Suppressor macrophage treated with lipopolysaccharide for 4 hours (primary cell): ENCODE results near the gene BCAT1.
"Not testable (repeated sequence)": the region's sequence is repeated elsewhere in the genome, so short reads cannot be mapped to it uniquely, and the experiment has no call there.

Experiments used
- DNase-seq: peaks from one replicate; pipeline ENCODE4 v3.0.0-alpha.2; 2020

BCAT1 gene

DNA sequence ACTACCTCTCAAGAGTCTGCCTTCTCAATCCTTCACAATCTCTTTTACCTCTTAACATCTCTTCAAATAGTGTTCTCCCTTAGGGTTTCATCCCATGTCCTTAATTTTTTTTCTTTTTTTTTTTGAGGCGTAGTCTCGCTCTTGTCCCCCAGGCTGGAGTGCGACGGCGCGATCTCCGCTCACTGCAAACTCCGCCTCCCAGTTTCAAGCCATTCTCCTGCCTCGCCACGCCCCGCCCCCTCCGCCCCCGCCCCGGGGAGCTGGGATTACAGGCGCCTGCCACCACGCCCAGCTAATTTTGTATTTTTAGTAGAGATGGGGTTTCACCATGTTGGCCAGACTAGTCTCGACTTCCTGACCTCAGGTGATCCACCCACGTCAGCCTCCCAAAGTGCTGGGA, 7.0 kb upstream of the BCAT1 start:
- DNase-seq: no peak

DNA sequence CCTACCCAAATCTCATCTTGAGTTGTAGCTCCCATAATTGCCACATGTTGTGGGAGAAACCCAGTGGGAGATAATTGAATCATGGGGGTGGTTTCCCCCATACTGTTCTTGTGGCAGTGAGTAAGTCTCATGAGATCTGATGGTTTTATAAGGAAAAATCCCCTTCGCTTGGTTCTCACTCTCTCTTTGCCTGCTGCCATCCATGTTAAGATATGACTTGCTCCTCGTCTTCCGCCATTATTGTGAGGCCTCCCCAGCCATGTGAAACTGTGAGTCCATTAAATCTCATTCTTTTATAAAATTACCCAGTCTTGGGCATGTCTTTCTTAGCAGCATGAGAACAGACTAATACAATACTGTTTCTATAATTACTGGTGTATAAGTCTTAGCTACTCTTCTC, 6.5 kb upstream of the BCAT1 start:
- peak; percentile 69 for DNase-seq

DNA sequence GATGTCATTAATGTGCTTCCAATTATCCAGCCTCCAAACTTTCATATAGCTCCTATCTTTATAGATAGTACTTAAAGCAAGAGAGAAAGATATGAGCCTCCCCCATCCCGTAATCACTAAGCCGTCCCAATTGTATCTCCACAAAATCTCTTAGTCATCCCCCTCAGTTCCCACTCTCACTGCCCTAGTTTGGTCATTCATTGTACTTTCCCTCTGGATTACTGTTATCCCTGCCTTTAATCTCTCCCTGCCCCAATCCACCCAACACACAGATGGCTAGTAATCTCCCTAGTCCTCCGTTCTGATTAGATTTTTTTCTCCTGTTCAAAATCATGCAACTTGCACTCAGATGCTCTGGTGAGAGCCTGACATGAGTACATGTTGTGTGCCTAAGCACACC, 5.4 kb upstream of the BCAT1 start:
- DNase-seq: no peak

DNA sequence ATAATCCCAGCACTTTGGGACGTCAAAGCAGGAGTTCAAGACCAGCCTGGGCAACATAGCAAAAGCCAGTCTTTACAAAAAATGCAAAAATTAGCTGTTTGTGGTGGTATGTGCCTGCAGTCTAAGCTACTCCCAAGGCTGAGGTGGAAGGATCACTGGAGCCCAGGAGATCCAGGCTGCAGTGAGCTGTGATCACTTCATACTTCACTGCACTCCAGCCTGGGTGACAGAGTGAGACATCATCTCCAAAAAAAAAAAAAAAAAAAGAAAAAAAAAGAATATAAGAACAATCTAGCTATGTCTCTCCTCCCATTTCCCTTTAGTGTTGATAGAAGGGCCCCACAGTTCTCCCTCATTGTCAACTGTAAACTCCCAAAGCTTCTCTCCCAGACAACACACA, 3.5 kb upstream of the BCAT1 start:
- no peak for DNase-seq

- DNase-seq: no peak
Measured at GRCh38 chr12:24950231-24950834, 1.4 kb upstream of the BCAT1 start.

DNA sequence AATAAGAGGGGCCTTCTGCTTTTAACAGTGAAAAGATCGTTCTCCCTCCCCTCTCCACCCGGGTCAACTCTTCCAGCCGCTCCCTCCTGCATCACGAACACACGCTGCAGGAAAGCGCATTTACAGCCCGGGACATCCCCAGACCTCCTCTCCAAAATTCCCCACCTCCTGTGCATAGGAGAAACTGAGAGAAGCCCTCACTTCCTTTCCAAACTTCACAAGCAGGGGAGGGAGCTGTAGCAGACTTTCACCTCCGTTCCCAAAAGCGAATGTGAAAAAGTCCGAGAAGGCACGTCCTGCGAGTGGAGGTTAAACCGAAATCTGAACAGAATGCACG, 513 bp downstream of the BCAT1 start:
- DNase-seq: peak; percentile 85

DNA sequence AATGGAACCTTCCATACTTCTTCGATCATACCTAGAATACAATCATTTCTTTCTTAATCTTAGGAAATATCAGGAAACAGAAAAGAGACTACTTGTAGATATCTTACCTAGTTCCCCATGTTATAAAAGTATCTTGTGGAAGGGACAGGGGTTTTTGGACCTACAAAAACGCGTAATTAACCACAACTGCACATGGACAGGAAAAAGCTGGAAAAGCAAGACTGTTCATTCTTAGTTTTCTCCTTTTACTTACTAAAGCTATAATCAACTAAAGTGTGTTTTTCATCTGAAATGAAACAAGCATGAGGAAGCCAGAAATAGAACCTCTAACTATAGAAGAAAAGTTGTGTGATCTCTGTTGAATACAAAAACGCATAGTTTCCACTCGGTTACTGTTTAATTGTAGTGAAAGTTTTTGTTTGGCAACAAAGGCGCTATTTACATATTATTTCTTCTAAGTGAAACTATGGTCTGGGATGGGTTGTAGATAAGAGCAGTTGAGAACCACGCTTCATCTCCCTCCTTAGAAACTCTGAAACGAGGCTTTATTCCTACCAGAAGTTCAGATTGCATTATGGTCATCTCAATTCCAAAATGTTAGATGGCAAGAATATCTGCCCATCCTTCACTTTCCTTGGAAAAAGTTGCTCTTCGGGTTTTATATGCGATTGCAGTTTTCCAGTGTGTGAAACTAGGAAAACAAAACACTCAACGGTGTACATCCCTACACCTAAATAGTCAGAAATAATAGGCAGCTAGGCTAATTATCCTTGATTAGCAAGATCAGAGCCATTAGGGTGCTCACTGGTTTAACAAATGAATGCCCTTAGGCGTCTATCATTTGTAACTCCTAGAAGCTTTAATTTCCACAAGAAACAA, 1.1 kb downstream of the BCAT1 start:
- DNase-seq: no peak

DNA sequence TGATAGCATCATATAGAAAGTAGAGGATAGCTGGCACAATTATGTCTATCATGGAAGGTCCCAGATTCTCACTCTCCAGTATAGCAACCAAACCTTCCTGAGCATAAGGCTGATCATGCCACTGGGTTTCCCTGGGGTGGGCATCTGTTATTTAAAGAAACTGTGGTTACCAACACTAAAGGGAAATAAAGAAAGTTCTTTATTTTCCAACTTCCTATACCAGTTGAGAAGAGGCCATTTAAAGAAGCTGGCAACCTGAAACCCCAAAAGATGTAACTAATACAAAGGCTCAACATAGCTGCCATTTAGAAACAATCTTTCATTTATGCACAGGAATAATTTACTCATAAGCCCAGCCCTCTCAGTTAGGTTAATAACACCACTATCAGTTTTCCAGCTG, 3.1 kb downstream of the BCAT1 start:
- no peak for DNase-seq

DNA sequence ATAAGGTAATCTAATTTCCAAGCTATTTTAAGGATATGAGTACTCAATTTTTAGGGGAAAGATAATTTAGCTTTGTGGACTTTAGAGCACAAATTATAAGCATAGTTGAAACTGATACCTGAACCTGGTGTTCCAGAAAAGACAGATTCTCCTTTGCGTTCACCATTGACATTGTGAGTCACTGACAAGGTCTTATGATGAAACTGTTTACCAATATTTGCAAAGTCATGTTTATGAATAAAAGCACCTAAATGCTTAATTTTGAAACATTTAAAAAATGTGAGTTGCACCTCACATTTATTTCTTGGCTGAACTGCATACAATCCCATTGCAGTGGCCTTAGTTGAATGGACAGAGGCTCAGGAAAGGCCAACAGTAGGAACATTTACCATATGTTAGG, 3.9 kb downstream of the BCAT1 start:
- no peak for DNase-seq

- peak; percentile 43 for DNase-seq
Measured at GRCh38 chr12:24944601-24944975, 4.3 kb downstream of the BCAT1 start.

GRCh38 chr12:24943947-24944600, 4.8 kb downstream of the BCAT1 start:
- peak; percentile 35 for DNase-seq

DNA sequence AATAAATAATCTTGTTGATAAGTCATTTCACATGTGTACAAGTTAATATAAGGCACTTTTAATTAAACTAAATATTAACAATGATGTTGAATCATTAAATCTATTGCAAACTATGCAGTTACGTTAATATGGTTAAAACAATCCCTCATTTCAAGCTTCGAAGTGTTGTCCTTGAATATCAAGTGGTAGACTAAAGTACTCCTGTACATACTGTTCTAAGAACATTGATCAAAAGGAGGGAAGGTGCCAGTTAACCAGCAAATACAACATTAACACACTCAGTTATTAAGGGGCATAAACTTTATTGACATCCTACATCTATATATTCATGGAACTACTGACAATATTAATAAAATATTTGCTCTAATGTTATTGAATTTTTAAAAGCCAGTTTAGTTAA, 8.7 kb downstream of the BCAT1 start:
- no peak for DNase-seq

DNA sequence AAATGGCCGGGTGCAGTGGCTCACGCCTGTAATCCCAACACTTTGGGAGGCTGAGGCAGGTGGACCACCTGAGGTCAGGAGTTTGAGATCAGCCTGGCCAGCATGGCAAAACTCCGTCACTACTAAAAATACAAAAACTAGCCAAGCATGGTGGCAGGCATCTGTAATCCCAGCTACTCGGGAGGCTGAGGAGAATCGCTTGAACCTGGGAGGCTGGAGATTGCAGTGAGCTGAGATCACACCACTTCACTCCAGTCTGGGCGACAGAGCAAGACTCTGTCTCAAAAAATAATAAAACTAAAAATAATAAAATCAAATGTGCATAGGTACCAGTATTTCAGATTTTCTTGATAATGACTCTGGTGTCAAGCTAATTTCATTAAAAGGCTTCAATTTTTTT, 9.3 kb downstream of the BCAT1 start:
- DNase-seq: not testable (repeated sequence)

GRCh38 chr12:24938341-24938740, 10.6 kb downstream of the BCAT1 start:
- no peak for DNase-seq

DNA sequence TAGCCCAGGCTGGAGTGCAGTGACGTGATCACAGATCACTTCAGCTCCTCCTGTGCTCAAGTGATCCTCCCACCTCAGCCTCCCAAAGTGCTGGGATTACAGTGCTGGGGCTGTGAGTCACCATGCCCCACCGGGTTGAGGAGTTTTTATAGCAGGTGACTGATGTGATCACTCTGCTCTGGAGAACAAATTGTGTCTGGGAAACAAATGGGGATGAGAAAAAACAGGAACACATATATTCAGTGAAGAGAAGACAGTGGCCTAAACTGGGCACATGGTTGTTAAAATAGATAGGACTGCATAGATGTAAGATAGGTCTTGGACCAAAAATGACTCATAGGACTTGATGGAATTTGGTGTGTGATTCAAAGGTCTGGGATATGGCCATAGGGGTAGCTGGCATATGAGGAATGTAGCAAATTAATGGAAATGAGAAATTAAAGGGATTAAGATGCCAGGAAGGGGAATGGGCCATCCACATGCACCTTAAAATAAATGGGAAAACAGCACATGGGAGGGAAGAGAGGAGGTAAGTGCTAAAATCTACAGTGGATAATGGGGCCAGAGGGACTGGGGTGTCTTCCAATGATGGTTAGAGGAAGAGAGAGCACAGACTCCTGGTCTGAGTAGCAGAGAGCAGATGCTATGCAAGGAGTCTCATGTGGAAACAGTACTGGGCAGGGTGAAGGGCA, 11.2 kb downstream of the BCAT1 start:
- DNase-seq: no peak

DNA sequence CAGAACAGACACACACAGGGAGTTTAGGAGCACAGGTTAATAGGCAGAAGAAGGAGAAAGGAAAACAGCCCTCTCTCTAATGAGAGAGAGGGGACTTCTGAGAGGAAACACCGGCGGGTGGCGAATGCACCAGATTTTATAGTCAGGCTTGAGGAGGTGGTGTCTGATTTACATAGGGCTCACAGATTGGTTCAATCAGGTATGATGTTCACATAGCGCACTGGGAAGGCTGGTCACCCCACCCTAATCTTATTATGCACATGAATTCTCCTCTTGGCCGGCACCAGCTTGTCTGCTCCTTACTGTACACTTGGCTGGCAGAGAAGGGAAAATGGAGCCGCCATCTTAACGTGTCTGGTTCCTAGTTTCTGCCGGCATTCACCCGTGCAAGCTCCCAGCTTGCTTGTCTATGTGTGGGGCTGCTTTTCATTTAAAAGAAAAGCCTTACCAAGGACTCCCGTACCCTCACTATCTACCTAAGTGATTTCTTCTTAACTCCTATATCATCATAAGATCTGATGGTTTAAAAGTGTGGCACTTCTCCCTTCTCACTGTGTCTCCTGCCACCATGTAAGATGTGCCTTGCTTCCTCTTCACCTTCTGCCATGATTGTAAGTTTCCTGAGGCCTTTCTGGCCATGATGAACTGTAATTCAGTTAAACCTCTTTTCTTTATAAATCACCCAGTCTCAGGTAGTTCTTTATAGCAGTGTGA, 15.1 kb downstream of the BCAT1 start:
- DNase-seq: no peak

GRCh38 chr12:24931666-24932405, 17.1 kb downstream of the BCAT1 start:
- peak; percentile 87 for DNase-seq

GRCh38 chr12:24929953-24930352, 18.9 kb downstream of the BCAT1 start:
- DNase-seq: no peak

DNA sequence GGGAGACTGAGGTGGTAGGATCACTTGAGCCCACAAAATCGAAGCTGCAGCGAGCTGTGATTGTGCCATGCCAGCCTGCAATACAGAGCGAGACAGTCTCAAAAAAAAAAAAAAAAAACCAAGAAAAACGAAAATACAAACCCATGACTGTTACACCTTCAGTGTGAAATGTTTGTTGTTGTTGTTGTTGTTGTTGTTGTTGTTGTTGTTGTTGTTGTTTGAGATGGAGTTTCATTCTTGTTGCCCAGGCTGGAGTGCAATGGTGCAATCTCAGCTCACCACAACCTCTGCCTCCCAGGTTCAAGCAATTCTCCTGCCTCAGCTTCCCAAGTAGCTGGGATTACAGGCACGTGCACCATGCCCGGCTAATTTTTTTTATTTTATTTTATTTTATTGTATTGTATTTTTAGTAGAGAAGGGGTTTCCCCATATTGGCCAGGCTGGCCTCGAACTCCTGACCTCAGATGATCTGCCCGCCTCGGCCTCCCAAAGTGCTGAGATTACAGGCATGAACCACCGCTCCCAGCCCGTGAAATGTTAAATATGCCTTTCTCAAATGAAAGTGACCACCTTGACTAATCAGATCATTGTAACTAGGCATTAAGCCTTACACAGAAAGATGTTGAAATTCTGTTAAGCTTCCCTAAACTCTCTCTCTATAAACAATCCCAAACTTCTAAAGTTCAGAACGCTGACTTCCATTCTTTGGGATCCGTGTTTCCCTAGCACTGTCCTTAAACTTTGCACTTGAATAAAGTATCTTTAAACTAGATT, 20.2 kb downstream of the BCAT1 start:
- DNase-seq: not testable (repeated sequence)

DNA sequence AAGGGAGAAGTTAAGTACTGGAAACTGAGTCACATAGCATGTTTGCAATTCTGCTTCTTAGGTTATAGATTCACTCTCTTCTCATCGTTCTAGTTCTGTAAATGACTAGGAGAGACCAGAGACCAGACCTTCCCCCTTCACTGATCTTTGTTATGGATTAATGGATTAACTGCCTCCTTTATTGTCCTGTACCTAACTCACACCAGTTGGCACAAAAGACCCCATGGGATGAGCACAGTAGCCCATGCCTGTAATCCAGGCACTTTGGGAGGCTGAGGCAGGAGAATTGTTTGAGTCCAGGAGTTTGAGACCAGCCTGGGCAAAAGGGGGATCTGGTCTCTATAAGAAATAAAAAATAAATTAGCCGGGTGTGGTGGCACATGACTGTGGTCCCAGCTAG, 20.8 kb downstream of the BCAT1 start:
- no peak for DNase-seq

- DNase-seq: not testable (repeated sequence)
Measured at GRCh38 chr12:24926080-24926479, 22.8 kb downstream of the BCAT1 start.
